COLO668 (cell line): ENCODE results near the gene METRNL.
A peak's percentile ranks its signal among the peaks of the same experiment; 100 is the strongest.
"Not testable (repeated sequence)": the region's sequence is repeated elsewhere in the genome, so short reads cannot be mapped to it uniquely, and the experiment has no call there.

Experiments used
- DNase-seq: peaks from one replicate; lab custom pipeline; 2025; ENCODE audit not compliant: unreplicated experiment; lab: John Stamatoyannopoulos, UW

Gene METRNL

DNA sequence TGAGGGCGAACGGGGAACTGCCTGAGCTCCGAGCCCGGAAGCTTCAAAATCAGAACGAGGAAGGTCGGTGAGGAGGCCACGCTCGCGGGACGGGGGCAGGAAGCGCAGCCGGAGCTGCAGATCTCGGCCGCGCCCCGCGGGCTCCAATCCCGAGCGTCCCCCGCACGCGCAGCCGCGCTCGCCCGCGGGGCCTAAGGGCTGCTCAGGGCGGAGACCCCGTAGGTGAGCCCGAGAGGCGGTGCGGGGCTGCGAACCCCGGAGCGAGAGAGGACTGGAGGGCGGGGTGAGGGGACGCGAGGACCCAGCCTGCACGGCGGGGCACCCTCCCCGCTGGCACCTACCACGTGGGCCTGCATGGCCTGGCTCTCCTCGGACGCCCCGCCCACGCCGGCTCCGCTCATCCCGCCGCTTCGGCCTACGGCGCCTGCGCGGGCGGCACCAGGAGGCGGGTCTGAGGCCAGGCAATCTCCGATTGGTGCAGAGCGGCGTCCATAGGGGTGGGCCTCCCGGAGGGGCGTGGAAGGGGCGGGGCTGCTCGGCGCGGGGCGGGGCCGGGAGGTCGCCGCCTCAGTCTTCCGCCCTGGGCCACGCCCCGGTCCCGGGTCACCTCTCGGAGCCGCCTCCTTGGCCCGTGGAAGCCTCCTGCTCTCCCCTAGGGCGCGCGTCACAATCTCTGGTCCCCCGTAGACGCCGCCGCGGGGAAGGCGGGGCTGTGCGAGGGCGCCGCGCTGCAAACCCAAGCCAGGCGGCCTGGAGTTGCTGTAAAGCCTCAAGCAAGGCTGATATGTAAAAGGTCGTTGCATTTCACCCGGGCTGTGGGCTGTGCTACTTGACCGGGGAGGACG is 27.8 kb upstream of the METRNL start:
- DNase-seq = peak; percentile 93

DNA sequence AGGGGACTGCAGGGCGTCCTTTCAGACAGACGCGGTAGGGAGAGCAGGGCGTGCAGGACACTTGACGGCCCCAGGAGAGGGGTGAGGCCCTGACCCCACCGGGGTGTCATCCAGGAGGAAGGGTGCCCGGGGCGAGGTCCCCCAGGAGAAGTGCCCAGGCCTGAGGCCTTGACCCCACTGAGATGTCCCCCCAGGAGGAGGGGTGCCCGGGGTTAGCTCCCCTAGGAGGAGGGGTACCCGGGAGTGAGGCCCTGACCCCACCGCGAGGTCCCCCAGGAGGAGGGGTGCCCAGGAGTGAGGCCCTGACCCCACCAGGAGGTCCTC is 27.2 kb upstream of the METRNL start:
- no peak for DNase-seq

DNA sequence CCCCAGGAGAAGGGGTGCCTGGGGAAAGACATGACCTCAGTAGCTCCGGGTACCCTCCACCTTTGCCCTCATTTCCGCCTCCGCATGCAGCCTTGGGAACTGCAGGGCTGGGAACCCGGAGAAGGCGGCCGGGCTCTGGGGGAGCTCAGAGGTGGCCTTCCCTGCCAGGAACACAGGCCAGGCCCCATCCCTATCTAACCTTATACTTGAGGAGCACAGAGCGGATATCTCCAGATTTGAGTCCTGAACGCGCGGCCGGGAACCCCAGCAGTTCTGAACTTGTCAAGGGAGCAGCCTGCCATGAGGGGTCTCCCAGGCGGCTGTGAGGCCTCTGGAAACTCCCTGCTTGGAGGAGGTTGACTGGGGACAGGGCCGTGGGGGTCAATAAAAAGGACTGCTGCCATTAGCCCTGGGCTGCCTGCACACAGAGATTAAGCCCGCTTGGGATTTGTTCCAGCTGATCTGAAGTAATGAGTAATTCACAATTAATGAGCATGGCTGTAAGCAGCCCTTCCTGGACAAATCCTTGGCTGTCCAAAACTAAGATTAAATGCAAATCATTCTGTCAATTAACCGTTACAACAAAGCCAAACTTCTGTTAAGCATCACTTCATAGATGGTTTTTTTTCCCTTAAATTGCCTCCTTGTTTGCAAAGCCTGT is 26.3 kb upstream of the METRNL start:
- DNase-seq = no peak

DNA sequence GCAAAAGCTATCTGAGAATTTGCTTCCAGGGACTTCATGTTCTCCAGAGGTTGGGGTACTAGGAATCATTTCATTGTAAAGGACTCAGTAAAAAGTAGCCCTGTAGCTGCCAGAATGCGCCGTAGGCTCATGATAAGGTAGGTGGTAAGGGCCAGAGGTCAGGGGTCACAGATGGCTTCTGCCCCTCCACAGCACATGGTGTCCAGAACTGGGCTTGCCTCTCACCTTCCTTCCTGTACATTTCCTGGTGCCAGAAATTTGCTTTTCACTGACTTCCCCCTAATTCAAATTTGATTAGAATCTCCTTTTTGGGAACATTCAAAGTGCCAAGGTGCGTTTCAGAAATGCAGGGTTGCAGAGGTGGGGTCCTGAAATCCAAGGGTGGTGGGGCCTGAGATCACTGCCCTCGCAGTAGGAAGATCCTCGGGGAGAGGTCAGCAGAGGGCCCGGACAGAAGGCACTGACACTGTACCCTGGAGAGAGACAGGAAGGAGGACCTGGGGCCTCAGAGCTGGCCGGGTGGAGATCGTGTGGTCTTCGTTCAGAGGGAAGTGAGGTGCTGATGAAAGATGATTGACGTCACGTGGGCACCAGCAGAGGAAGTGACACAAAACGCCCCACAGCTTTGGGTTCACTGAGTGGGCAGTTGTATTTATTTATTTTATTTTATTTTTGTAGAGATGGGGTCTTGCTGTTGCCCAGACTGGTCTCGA is 25.5 kb upstream of the METRNL start:
- DNase-seq = no peak

DNA sequence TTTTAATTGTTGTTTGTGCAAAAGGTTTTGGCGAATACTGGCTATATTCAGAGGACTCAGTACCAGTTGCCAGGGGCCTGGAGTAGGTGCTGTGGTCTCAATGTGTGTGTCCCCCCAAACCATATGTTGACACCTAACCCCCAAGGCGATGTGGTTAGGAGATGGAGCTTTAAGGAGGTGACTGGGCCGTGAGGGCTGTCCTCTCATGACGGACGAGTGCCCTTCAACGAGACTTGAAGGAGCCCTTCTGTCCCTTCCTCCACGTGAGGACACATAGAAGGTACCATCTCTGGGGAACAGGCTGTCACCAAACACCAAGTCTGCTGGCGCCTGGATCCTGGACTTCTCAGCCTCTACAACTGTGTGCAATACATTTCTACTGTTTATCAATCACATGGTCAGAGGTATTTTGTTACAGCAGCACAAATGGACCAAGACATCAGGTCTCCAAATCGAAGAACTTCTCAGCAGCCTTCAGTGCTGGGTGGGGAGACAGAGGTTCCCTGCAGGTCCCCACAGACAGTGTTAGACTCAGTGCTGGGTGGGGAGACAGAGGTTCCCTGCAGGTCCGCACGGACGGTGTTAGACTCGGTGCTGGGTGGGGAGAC is 24.8 kb upstream of the METRNL start:
- no peak for DNase-seq

DNA sequence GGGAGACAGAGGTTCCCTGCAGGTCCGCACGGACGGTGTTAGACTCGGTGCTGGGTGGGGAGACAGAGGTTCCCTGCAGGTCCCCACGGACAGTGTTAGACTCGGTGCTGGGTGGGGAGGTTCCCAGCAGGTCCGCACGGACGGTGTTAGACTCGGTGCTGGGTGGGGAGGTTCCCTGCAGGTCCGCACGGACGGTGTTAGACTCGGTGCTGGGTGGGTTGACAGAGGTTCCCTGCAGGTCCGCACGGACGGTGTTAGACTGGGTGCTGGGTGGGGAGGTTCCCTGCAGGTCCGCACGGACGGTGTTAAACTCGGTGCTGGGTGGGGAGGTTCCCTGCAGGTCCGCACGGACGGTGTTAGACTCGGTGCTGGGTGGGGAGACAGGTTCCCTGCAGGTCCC is 24.2 kb upstream of the METRNL start:
- DNase-seq = not testable (repeated sequence)

DNA sequence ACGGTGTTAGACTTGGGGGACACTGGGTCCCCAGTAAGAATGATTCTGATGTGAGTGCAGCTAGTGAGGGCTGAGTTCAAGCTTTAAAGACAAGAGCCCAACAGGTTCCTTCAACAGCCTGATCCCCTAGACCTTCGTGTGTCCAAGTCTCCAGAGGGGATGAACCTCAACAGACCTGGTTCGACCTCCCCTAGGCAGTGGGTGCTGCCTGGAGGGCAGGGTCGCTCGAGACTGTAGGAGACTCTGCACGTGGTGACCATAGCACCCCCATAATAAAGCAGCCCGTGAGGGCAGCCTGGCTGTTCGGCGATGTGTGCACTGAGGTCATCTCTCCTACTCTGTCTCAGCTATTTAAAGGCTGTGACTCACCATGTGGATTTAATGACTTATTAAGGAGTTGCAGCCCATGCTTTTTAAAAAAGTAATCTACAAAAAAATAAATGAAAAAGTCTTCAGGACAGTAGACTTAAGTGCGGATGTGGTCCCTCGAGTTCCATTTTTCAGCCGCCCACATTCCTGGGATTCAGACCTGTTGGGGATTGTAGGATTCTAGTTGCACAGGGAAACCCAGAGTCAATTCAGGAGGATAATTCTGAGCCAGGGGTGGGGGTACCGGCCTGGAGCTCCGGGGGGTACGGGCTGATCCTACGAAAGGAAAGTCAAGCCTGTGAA is 23.4 kb upstream of the METRNL start:
- no peak for DNase-seq

DNA sequence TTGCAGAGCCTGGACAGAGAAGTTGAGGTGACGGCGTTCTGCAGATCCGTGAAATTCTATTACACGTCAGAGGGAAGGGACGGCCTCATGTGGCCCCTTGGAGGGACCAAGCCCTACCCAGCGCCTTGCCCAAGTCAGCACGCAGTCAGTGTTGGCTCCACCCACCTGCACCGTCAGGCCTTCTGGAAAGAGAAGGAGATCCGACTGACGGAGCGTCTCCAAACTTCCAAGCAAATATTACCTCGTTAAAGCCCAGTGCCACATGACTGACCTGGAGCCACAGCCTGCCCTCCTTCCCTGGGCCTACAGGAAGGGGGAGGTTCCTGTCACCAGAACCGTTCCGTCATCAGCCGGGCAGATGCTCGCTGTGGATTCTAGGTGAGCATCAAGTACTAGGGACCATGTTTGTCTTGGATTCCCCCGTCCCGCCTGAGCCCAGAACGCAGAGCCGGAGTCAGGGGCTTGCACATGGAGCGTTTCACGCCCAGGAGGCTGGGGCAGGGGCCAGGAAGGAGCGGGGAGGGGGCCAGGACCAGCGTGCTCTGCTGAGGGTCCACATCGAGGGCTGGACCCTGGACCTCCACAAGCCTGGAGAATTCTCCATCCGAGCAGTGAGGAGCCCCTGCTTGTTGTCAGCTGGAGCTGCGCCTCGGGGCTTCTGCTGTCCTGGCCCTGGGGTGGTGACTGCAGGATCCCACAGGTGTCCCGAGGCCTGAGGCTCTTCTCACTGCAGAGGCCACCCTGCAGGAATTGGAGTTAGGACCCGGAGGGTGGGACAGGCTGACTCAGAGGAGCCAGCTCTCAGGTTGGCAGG is 22.6 kb upstream of the METRNL start:
- DNase-seq = peak; percentile 6

DNA sequence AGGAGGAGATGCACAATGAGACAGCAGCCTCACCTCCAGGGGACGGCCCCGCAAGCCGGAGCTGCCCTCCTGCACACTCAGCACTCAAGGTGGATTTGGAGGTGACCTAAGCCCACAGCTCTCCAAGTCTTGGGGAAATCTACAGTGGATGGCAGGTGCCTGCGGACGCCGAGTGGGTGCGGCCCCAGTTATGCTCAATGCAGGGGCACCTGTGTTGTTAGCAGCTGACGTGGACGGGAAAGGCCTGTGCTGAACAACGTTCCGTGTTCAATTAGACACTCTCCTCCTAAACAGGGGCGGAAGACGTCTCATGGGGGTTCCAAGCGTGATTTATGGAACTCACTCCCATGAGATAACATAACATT is 22.0 kb upstream of the METRNL start:
- DNase-seq = no peak

DNA sequence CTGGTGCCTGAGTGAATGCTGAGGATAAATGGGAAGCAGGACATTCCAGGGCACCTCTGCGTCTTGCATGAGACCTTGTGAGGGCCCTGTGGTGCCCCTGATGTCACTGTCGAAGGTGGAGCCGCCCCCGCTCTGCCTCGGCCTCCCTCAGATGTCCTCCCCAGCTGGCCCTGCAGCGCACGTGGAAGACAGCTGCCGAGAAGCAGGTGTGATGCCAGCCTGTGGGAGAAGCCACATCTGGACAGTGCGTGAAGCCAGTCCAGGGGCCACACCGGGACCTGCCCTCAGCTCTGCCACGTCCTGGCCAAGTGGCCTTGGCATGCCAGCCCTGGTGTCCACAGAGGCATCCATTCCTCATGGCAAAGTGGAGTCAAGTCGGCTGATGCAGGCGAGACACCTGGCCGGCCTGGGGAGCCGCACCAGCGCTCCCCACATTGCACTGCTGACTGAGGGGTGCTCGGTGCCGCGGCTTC is 21.6 kb upstream of the METRNL start:
- no peak for DNase-seq

DNA sequence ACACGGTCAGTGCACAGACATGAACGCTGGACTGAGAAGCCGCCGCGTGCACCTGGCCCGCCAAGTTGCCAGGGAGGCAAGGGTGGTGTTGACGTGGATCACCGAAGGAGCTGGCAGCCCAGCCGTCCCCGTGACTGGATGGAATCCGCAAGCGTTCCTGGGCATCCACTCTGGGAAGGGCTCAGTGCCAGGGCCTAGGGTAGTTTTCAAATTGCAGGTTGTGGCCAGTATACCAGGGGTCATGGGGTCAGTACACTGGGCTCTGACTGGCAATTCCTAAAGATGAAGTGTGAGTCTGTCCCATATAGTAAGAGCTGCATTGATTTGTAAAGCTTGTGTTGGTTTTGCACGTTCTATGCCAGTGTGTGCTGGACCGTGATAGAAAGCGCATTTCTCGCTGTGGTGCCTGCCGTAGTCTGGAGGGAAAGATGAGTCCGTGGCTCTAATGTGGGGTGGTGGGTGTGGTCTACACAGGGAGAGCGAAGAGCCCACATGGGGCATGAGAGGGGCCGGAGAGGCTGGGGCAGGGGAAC is 21.1 kb upstream of the METRNL start:
- no peak for DNase-seq

DNA sequence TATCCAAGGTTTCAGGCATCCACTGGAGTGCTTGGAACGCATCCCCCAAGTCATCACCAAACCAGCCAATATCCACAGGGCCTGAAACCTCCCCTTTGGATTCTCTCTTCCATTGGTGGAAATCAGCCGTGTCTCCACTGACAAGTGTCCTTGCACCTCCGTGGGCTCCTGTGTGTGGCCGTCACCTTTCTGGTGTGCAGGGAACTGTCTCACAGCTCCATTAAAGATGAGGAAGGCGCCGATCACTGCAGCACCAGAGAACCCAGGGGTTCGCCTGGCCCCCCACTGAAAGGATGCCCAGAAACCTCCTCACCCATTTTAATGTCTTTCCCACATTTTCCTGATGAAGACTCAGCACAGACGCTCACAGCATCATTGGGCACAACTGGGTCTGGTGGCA is 17.8 kb upstream of the METRNL start:
- DNase-seq = no peak

DNA sequence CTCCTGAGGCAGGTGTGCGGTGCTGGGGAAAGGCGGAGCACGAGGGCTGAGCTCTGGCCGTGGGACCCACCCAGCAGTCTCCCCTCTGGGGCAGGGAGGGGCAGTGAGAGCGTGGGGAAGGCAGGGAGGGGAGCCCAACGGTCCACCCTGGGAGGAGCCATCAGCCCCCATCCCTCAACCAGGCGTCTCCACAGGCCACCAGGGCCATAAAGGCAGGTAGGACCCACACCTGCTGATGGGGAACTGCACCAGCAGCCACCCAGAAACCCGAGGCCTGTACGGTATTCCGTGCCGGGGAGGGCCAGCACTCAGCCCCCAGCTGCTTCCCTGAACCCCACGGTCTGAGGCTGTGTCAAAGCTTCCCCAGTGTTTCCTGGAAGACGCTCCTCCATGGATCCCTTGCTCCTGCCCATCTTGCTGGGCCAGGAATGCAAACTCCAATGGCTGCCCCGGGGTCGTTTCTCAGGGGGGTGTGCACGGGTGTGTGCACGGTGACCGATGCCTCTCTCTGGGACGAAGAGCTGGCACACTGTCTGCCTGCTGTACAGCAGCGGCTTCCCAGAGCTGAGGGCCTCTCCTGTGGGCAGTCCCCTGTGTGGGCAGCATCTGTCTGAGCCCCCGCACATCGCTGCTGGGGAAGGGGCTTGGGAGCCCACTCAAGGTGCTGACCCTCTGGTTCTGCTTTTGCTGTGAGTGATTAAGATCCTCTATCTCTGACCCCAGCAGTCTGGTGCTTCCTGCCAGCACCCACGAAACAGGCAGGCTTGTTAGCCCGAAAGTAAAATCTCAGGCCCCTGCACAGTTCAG is 17.2 kb upstream of the METRNL start:
- DNase-seq = no peak

DNA sequence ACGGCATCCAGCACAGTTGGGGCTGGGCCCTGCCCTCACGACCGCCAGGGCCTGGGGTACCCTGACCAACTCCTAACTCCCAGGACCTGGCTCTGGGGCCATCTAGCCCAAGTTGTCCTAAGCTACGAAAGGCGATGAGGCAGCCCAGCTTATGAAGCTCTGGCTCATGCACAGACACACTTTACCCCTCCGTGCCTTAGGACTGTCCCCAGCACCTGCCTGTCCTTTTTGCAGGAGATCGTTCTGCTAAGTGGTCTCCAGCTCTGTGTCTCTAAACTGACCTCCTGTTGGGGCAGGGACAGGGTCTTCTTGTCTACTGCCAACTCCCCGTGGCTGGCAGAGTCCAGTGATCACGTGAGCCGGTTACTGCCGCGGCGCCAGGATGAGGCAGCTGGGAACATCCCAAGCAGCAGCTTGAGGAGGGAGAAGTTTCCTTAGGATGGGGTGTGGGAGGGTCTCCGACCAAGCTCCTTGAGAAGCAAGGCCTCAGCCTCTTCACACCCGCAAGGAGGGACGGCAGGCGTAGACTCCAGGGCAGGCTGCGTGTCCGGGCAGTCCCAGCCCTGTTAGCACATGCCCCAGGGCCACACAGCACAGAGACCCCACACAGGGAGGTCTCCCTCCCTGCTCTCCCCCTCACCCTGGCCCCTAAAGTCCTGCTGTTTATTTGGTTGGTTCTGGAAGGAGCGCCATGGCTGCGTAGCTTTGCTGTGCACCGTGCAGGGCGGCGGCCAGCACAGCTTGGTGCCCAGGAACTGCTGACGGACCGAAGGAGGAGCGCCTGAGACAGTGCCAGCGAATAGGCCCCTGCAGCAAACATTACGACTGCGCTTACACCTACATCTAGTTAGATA is 16.4 kb upstream of the METRNL start:
- DNase-seq = no peak

DNA sequence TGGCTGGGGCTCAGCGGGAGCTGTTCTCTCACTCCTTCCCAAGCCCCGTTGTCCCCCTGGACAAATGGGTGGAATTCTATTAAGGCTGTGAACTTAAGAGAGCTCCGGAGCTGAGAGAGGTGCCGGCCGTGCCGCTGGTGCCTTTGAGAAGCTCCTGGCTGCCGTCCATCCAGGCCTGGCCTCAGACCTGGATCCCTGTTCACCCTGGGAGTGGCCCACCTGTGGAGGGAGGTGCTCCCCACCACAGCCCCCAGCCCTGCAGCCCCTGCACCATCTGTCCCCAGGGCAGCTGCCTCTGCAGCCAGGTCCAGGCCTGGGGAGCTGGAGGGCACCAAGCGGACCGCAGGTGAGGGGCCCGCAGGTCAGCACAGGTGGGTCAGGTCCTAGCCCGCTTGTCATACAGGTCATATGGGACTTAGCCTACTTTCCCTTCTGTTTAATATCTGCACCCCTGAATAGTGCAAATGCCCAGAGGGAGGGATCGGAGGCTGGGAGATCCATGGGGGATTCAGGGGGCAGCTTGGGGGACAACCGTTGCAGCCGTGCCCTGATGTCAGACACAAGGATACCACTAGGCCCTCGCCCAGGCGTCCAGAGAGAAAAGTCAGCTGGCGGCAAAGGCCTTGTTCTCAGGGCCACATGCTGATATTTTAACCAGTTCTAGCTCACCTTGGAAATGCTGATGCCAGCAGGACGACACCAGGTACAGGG is 15.2 kb upstream of the METRNL start:
- no peak for DNase-seq

DNA sequence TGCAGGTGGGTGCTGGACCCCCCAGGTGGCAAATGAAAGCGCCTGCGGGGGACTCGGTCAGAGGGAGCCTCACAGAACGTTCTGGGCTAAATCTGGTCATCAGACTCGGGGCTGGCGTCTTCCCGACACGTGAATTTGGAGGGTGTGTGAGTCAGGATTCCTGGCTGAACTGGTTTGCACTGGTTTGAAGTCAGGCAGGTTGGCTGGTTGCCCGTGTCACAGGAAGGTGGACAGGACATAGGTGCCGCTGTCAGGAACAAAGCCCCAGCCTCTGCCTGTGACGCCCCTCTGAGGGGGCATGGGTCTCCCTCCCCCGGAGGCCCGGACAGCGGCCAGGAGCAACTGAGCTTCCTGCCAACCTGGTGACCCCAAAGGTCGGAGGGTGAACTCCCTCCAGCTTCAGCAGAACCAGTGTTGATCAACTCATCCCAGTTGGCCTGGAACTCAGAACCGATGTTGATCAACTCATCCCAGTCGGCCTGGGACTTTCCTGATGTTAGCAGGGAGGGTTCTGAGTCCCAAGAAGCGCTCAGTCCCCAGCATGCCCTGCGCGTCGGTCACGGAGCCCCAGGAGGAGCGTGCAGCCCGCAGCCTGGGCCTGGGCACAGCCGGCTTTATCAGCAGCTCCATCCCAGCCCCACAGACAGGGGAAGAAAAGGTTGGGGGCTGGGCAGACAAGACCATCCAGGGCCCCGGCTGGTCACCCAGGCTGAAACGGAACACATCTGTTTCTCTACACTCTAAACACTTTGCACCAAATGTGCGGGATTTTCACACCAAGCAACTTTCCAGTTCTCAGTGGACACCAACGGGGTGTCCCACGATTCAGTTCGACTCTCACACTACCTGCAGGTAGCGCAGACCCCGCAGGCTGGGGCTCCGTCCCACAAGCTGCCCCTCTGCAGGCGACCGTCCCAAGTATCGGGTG is 14.4 kb upstream of the METRNL start:
- peak; percentile 40 for DNase-seq
